K562 (cell line): ENCODE measurements around the gene BICDL1. TPM values are rescaled to one million over a fixed set of nuclear protein-coding genes. Genes with fewer than 3 reads are reported as not detected.

Experiments
- ARID3A ChIP-seq: IDR thresholded peaks from 2 replicates; pipeline ENCODE4 v1.6.1; 2012; ENCODE audit warnings: low read depth, low read length, improper control_type of control experiment, borderline replicate concordance
- BMI1 ChIP-seq: fragments of 150-350 bp; IDR thresholded peaks from 2 replicates; pipeline ENCODE4 v1.6.1; 2014; ENCODE audit warnings: low read length
- ELF1 ChIP-seq: fragments of 200-800 bp; sonication (Bioruptor generic); IDR thresholded peaks from 2 replicates; pipeline ENCODE4 v1.6.1; 2016; ENCODE audit warnings: missing genetic modification characterization, missing compliant biosample characterization
- HBP1 ChIP-seq: fragments of 450-650 bp; formaldehyde crosslinking; IDR thresholded peaks from 2 replicates; pipeline ENCODE4 v1.4.0; 2022; ENCODE audit warnings: missing genetic modification characterization
- KLF13 ChIP-seq: fragments of 450-650 bp; IDR thresholded peaks from 2 replicates; pipeline ENCODE4 v1.6.1; 2016; ENCODE audit warnings: missing genetic modification characterization, low read depth, mild to moderate bottlenecking, missing compliant biosample characterization, moderate library complexity, borderline replicate concordance
- LCOR ChIP-seq: sonication (generic); formaldehyde crosslinking; IDR thresholded peaks from 2 replicates; pipeline ENCODE4 v1.8.0; 2022; ENCODE audit warnings: mild to moderate bottlenecking, missing genetic modification reagents
- MAX ChIP-seq: sonication (generic); formaldehyde crosslinking; IDR thresholded peaks from 2 replicates; pipeline ENCODE4 v1.9.0; 2022; ENCODE audit warnings: mild to moderate bottlenecking, missing genetic modification reagents
- MCM5 ChIP-seq: fragments of 450-650 bp; IDR thresholded peaks from 2 replicates; pipeline ENCODE4 v1.6.1; 2016; ENCODE audit warnings: low read depth
- MTF1 ChIP-seq: fragments of 250-450 bp; sonication (Bioruptor Pico); IDR thresholded peaks from 2 replicates; pipeline ENCODE4 v1.9.0; 2021; ENCODE audit warnings: moderate library complexity, mild to moderate bottlenecking, inconsistent platforms, borderline replicate concordance
- NBN ChIP-seq: fragments of 450-650 bp; IDR thresholded peaks from 2 replicates; pipeline ENCODE4 v1.6.1; 2016; ENCODE audit warnings: low read depth, mild to moderate bottlenecking
- OTX1 ChIP-seq: fragments of 450-650 bp; formaldehyde crosslinking; IDR thresholded peaks from 2 replicates; pipeline ENCODE4 v1.4.0; 2022; ENCODE audit warnings: mild to moderate bottlenecking
- PRPF4 ChIP-seq: fragments of 200-400 bp; formaldehyde crosslinking; IDR thresholded peaks from one replicate; pipeline ENCODE4 v1.6.1; 2017; ENCODE audit warnings: low read length, low read depth, mild to moderate bottlenecking; ENCODE audit not compliant: insufficient read depth, poor library complexity, severe bottlenecking
- SIN3A ChIP-seq, 2 experiments: fragments of 150-350 bp in 1 of 2; IDR thresholded peaks; 2 replicates each; pipeline ENCODE4 v1.6.1; 2011 to 2016; ENCODE audit warnings: borderline replicate concordance in 2 of 2, low read depth in 2 of 2, low read length in 2 of 2, mild to moderate bottlenecking in 2 of 2, moderate library complexity in 2 of 2; ENCODE audit not compliant: control insufficient read depth in 1 of 2
- TCF7 ChIP-seq: sonication (generic); IDR thresholded peaks from 2 replicates; pipeline ENCODE4 v1.6.1; 2016; ENCODE audit warnings: antibody characterized with exemption, borderline replicate concordance
- ZBTB34 ChIP-seq: fragments of 250-450 bp; sonication (Bioruptor Pico); IDR thresholded peaks from 2 replicates; pipeline ENCODE4 v1.8.0; 2021; ENCODE audit warnings: mild to moderate bottlenecking, moderate library complexity
- ZBTB8A ChIP-seq: fragments of 450-650 bp; IDR thresholded peaks from 2 replicates; pipeline ENCODE4 v1.6.1; 2018; ENCODE audit warnings: mild to moderate bottlenecking, moderate library complexity; ENCODE audit not compliant: partially characterized antibody
- ZNF124 ChIP-seq: sonication (generic); formaldehyde crosslinking; IDR thresholded peaks from 2 replicates; pipeline ENCODE4 v1.8.1; 2022; ENCODE audit warnings: missing genetic modification reagents
- ZNF133 ChIP-seq: fragments of 250-450 bp; sonication (Bioruptor Pico); IDR thresholded peaks from 2 replicates; pipeline ENCODE4 v1.4.0; 2020; ENCODE audit warnings: mild to moderate bottlenecking
- ZNF146 ChIP-seq: IDR thresholded peaks from one replicate; pipeline ENCODE4 v1.6.1; 2018; ENCODE audit warnings: missing compliant biosample characterization; ENCODE audit not compliant: unreplicated experiment
- ZNF175 ChIP-seq: fragments of 200-800 bp; sonication (Bioruptor generic); IDR thresholded peaks from 2 replicates; pipeline ENCODE4 v1.6.1; 2016; ENCODE audit warnings: low read depth, mild to moderate bottlenecking, missing genetic modification characterization, missing compliant biosample characterization
- ZNF23 ChIP-seq: fragments of 250-450 bp; sonication (Bioruptor Pico); IDR thresholded peaks from 2 replicates; pipeline ENCODE4 v1.4.0; 2020; ENCODE audit warnings: mild to moderate bottlenecking
- ZNF354B ChIP-seq: fragments of 250-450 bp; sonication (Bioruptor Pico); IDR thresholded peaks from 2 replicates; pipeline ENCODE4 v1.4.0; 2020
- ZNF511 ChIP-seq: sonication (generic); formaldehyde crosslinking; IDR thresholded peaks from 2 replicates; pipeline ENCODE4 v1.8.0; 2022; ENCODE audit warnings: mild to moderate bottlenecking, missing genetic modification reagents
- polyA plus RNA-seq, 8 experiments: library from polyadenylated mRNA; depleted of rRNA in 4 of 8; stranded (reverse) in 5 of 8; unstranded in 3 of 8; fragments of >200 nt; fragmentation: Nextera tagmentation in 2 of 8; fragmentation: Illumina TruSeq in 1 of 8; extraction: Ambion mirVana in 2 of 8; extraction: Trizol in 1 of 8; gene quantifications; 2 replicates each; pipeline versions ENCODE4 v1.2.1 to v1.2.3, GENCODE V29; 2011 to 2014; ENCODE audit warnings: inconsistent platforms in 1 of 8, missing spikeins in 1 of 8
- total RNA-seq, 7 experiments: library from RNA; depleted of rRNA in 6 of 7; stranded (reverse); fragments of >200 nt in 6 of 7; fragmentation: Illumina TruSeq in 2 of 7; extraction: Trizol in 2 of 7; gene quantifications; 2 replicates each; pipeline versions ENCODE4 v1.2.1 to v1.2.3, GENCODE V29; 2011 to 2021; ENCODE audit warnings: low replicate concordance in 1 of 7

The BICDL1 gene
- total and polyA plus RNA-seq, 9 of the 15 experiments (the other 6 are each of a cell fraction or from before 2014, with no cell fraction given) = 0.06 to 2.0 (median 0.58) TPM

- TF ChIP-seq ARID3A (no peak), ELF1 (tag) (no peak), ZBTB34 (CRISPR knock-in tag) (no peak), ZNF175 (CRISPR knock-in tag) (no peak), ZNF146 (no peak), ZNF124 (CRISPR knock-in tag) (no peak), PRPF4 (no peak), HBP1 (CRISPR knock-in tag) (no peak), ZBTB8A (no peak), ZNF133 (no peak), LCOR (CRISPR knock-in tag) (peak; percentile 95), OTX1 (CRISPR knock-in tag) (no peak), BMI1 (peak; percentile 81), ZNF511 (no peak), ZNF354B (no peak), TCF7 (no peak), NBN (no peak), MAX (peak; percentile 86), ZNF23 (no peak), MCM5 (no peak), MTF1 (no peak), KLF13 (tag) (peak; percentile 51; the same call in 1 of the 2 replicates), SIN3A (IDR thresholded peaks at IDR 0.05; ENCODE audit: borderline replicate concordance in 2 of 2, control insufficient read depth in 1 of 2, low read depth in 2 of 2, low read length in 2 of 2) (peak; percentile 75 to 80; a peak in 2 of 4 replicates)
Measured at GRCh38 chr12:120086801-120087621, 98.0 kb downstream of the BICDL1 start (continued).
